B cell (primary cell): ENCODE measurements around the gene TRERF1.

Source experiments
- EZH2 ChIP-seq: IDR thresholded peaks from 2 replicates; pipeline ENCODE4 v1.6.1; 2012; ENCODE audit warnings: borderline replicate concordance, low read depth, mild to moderate bottlenecking, moderate library complexity, low read length; ENCODE audit not compliant: insufficient read depth, poor library complexity, severe bottlenecking
- TF ChIP-seq, protein P1 (sequence below): fragments of 200-600 bp; IDR thresholded peaks from one replicate; pipeline ENCODE4 v1.8.0; 2022; ENCODE audit warnings: antibody characterized with exemption, mild to moderate bottlenecking

DNA sequence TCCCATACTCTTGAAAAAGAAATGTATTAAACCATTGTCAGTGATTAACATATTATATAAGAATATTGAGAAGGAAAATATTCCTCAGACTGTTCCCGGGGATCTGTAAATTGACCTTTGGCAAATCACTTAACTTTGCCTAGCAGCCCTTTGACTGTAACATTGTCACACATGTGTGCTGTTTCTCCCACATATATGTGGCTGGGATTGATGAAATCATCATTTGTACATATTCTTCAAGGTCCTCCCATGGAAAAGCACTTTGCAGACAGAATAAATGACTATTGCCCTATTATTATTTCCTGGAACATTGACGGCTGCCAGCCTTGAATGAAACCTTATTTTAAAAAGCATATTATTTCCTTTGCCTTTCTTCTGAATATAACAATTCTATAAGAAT, 36.4 kb upstream of the TRERF1 start:
- TF ChIP-seq, protein P1, sequence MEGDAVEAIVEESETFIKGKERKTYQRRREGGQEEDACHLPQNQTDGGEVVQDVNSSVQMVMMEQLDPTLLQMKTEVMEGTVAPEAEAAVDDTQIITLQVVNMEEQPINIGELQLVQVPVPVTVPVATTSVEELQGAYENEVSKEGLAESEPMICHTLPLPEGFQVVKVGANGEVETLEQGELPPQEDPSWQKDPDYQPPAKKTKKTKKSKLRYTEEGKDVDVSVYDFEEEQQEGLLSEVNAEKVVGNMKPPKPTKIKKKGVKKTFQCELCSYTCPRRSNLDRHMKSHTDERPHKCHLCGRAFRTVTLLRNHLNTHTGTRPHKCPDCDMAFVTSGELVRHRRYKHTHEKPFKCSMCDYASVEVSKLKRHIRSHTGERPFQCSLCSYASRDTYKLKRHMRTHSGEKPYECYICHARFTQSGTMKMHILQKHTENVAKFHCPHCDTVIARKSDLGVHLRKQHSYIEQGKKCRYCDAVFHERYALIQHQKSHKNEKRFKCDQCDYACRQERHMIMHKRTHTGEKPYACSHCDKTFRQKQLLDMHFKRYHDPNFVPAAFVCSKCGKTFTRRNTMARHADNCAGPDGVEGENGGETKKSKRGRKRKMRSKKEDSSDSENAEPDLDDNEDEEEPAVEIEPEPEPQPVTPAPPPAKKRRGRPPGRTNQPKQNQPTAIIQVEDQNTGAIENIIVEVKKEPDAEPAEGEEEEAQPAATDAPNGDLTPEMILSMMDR, result no peak
- no peak for TF ChIP-seq EZH2
